NCI-H526 treated with DMSO at 0.1 percent for 48 hours (cell line): Measurements from ENCODE around the gene MSL3B.

Source experiments
- DNase-seq: peaks from one replicate; lab custom pipeline; 2025; lab: John Stamatoyannopoulos, UW

Gene MSL3B

GRCh38 chr2:233832414-233832813 is 35.8 kb downstream of the MSL3B start:
- DNase-seq: no peak

GRCh38 chr2:233831861-233832260 is 36.3 kb downstream of the MSL3B start:
- no peak for DNase-seq

- no peak for DNase-seq
Measured at GRCh38 chr2:233831011-233831721, 37.0 kb downstream of the MSL3B start.

GRCh38 chr2:233830111-233830802 is 37.9 kb downstream of the MSL3B start:
- no peak for DNase-seq

- DNase-seq: no peak
Measured at GRCh38 chr2:233829193-233830110, 38.7 kb downstream of the MSL3B start.

GRCh38 chr2:233828546-233829192 is 39.5 kb downstream of the MSL3B start:
- DNase-seq: no peak

GRCh38 chr2:233824373-233824772 is 43.8 kb downstream of the MSL3B start:
- no peak for DNase-seq

- no peak for DNase-seq
Measured at GRCh38 chr2:233823731-233824121, 44.5 kb downstream of the MSL3B start.

GRCh38 chr2:233822781-233823730 is 45.1 kb downstream of the MSL3B start:
- DNase-seq: no peak

GRCh38 chr2:233822101-233822771 is 46.0 kb downstream of the MSL3B start:
- no peak for DNase-seq

GRCh38 chr2:233821709-233822100 is 46.5 kb downstream of the MSL3B start:
- no peak for DNase-seq

GRCh38 chr2:233821196-233821595 is 47.0 kb downstream of the MSL3B start:
- no peak for DNase-seq

- no peak for DNase-seq
Measured at GRCh38 chr2:233820774-233821105, 47.4 kb downstream of the MSL3B start.

- no peak for DNase-seq
Measured at GRCh38 chr2:233819884-233820773, 48.1 kb downstream of the MSL3B start.

- no peak for DNase-seq
Measured at GRCh38 chr2:233818639-233819621, 49.3 kb downstream of the MSL3B start.

- no peak for DNase-seq
Measured at GRCh38 chr2:233817995-233818638, 50.1 kb downstream of the MSL3B start.

- DNase-seq: no peak
Measured at GRCh38 chr2:233817361-233817911, 50.8 kb downstream of the MSL3B start.
